Fibroblast of skin of back (primary cell): ENCODE data around the gene OBSCN.

ENCODE experiments used
- DNase-seq: peaks from one replicate; pipeline ENCODE4 v3.0.0-alpha.2; 2013

OBSCN gene

DNA sequence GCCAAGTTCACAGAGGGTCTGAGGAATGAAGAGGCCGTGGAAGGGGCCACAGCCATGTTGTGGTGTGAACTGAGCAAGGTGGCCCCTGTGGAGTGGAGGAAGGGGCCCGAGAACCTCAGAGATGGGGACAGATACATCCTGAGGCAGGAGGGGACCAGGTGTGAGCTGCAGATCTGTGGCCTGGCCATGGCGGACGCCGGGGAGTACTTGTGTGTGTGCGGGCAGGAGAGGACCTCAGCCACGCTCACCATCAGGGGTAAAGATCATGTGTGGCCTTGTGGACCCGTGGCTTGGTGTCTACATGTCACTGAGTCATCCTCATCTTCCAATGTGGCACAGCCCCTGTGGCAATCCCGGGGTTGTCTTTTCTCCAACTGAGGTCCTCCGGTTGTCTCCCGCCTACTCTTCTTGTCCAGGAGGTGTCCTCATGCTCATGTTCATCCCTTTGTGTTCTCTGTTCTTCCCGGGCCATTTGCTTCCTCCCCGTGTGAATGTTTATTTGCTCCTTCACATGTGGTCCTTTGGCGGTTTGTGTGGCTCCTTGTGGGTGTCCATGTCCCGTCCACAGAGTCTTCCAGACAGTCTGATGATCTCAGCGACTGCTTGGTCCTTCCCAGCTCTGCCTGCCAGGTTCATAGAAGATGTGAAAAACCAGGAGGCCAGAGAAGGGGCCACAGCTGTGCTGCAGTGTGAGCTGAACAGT, 84.2 kb downstream of the OBSCN start:
- no peak for DNase-seq

DNA sequence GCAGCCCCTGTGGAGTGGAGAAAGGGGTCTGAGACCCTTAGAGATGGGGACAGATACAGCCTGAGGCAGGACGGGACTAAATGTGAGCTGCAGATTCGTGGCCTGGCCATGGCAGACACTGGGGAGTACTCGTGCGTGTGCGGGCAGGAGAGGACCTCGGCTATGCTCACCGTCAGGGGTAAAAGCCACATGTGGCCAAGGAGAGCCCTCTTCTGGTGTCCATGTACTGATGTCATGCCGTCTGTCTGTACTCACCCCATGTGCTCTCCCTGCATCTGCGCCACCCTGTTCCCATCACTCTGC, 84.7 kb downstream of the OBSCN start:
- DNase-seq: no peak

DNA sequence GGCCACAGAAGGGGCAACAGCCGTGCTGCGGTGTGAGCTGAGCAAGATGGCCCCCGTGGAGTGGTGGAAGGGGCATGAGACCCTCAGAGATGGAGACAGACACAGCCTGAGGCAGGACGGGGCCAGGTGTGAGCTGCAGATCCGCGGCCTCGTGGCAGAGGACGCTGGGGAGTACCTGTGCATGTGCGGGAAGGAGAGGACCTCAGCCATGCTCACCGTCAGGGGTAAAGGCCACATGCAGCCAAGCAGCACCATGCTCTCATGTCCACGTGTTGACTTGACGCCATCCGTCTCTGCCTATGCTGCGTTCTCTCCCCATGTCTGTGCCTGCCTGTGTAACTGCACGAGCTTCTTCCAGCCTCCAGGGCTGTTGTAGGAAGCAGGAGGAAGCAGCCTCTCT, 85.5 kb downstream of the OBSCN start:
- DNase-seq: no peak

DNA sequence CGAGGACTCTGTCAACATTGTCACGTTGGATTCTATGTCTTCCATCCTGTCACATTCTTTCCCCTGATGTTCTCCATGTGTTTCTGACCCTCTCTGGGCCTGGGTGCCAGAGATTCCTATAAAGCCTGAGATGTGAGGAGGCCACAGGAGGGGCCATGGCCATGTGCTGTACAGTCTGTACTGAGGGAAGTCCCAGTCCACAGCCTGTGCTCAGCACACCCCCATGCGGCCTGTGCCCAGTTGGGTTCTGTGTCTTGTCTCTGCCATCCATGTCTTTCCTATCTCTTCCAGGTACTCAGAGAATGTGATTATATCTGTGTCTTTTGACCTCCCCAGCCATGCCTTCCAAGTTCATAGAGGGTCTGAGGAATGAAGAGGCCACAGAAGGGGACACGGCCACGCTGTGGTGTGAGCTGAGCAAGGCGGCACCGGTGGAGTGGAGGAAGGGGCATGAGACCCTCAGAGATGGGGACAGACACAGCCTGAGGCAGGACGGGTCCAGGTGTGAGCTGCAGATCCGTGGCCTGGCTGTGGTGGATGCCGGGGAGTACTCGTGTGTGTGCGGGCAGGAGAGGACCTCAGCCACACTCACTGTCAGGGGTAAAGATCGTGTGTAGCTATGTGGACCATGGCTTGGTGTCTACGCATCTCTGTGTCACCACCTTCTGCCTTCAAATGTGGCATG, 86.1 kb downstream of the OBSCN start:
- DNase-seq: no peak

DNA sequence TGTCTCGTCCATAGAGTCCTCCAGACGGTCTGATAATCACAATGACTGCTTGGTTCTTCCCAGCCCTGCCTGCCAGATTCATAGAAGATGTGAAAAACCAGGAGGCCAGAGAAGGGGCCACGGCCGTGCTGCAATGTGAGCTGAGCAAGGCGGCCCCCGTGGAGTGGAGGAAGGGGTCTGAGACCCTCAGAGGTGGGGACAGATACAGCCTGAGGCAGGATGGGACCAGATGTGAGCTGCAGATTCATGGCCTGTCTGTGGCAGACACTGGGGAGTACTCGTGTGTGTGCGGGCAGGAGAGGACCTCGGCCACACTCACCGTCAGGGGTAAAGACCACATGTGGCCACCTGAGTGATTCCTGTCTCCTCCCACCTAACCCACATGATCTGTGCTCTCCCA, 86.9 kb downstream of the OBSCN start:
- DNase-seq: no peak

DNA sequence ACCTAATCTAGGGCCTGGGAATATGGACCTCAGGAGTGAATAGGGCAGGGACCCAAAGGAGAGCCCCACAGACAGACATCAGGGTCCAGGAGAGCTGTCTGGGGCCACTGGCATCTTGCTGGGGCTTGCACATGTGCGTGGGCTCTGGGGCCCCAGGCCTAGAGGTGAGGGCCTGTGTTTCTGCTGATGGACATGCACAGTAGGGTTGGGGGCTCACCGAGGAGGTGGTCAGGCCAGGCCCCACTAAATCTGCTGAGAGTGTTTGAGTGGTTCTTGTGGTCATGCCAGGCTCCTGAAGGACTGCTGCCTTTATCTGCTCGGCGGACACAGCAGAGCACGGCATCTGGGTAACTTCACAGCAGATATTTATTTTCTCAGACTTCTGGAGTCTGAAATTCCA, 87.4 kb downstream of the OBSCN start:
- DNase-seq: no peak

DNA sequence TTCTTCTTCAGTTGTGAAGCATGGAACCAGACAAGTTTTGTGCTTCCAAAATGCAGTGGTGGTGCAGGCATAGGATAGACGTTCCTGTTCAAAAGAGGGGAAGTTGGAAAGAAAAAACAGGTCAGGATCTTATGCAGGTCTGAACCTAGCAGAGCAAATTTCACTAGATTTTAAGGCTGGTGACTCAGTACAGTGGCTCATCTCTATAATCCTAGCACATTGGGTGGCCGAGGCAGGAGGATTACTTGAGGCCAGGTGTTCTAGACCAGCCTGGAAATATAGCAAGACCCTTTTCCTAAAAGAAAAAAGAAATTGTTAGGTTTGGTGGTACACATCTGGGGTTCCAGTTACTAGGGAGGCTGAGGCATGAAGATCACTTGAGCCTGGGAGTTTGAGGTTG, 88.1 kb downstream of the OBSCN start:
- DNase-seq: no peak

DNA sequence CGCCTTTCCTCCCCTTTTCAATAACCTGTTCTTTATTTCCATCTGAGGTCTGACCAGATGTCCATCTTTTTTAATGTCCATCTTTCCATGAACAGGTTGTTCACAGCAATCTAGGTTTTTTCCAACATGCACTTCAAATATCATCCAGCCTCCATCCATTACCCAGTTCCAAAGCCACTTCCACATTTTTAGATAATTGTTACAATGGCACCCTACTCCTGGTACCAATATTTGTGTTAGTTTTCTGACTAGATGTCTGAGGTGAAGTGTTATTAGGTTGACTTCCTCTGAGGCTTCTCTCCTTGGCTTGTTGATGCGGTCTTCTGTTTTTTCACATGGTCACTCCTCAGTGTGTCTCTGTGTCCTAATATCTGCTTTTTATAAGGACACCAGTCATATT, 89.4 kb downstream of the OBSCN start:
- DNase-seq: no peak

DNA sequence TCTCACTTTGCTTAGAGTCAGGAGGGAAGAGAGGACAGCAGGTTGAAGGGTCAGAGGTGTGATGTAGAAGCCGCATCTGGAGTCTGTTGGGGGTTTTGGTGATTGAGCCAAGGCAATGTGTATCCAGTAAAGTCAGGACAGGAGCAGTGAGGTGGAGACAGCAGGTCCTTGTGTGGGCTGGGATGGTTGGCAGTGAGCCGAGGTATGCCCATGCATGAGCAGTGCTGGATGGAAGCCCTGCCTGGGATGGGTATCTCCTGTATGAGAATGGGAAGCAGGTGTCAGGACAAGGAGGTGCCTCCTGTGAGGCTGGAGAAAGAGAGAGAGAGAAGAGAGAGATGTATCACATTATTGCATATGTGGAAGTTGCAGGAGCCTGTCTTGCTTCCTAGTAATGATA, 90.0 kb downstream of the OBSCN start:
- no peak for DNase-seq

DNA sequence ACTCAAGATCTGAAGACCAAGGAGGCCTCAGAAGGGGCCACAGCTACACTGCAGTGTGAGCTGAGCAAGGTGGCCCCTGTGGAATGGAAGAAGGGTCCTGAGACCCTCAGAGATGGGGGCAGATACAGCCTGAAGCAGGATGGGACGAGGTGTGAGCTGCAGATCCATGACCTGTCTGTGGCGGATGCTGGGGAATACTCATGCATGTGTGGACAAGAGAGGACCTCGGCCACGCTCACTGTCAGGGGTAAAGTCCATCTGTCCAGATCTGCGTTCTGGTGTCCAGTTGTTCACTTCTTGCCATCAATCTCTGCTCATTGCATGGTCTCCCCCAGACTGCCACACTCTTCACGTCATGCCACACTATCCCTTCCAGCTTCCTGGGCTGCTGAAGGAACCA, 90.6 kb downstream of the OBSCN start:
- DNase-seq: no peak

DNA sequence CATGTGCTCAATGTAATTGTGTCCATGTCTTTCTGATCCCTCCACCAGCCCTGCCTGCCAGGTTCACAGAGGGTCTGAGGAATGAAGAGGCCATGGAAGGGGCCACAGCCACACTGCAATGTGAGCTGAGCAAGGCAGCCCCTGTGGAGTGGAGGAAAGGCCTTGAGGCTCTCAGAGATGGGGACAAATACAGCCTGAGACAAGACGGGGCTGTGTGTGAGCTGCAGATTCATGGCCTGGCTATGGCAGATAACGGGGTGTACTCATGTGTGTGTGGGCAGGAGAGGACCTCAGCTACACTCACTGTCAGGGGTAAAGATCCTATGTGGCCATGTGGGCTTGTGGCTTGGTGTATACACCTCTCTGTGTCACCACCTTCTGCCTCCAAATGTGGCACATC, 91.4 kb downstream of the OBSCN start:
- no peak for DNase-seq

DNA sequence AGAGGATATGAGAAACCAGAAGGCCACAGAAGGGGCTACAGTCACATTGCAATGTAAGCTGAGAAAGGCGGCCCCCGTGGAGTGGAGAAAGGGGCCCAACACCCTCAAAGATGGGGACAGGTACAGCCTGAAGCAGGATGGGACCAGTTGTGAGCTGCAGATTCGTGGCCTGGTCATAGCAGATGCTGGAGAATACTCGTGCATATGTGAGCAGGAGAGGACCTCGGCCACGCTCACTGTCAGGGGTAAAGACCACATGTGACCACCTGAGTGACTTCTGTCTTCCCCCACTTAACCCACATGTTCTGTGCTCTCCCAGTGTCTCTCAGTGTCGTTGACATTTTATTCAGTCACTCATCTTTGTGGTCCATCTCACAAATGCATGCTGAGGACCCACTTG, 92.1 kb downstream of the OBSCN start:
- no peak for DNase-seq

DNA sequence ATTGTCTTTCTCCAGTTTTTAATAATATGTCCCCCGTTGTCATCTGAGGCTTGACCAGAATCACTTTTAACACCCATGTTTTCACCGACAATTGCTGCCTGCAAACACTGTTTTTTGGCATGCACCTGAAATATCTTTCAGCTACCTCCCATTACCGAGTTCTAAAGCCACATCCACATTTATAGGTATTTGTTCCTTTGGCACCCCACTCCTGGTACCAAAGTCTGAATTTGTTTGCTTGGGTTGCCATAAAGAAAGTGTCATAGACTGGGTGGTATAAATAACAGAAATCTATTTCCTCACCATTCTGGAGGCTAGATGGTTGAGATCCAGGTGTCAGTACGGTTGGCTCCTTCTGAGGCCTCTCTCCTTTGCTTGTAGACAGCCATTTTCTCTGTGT, 94.2 kb downstream of the OBSCN start:
- no peak for DNase-seq

DNA sequence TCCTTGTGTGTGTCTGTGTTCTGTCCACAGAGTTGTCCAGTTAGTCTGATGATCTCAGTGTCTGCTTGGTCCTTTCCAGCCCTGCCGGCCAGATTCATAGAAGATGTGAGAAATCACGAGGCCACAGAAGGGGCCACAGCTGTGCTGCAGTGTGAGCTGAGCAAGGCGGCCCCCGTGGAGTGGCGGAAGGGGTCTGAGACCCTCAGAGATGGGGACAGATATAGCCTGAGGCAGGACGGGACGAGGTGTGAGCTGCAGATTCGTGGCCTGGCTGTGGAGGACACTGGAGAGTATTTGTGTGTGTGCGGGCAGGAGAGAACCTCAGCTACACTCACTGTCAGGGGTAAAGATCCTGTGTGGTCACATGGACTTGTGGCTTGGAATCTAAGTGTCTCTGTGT, 95.8 kb downstream of the OBSCN start:
- no peak for DNase-seq

DNA sequence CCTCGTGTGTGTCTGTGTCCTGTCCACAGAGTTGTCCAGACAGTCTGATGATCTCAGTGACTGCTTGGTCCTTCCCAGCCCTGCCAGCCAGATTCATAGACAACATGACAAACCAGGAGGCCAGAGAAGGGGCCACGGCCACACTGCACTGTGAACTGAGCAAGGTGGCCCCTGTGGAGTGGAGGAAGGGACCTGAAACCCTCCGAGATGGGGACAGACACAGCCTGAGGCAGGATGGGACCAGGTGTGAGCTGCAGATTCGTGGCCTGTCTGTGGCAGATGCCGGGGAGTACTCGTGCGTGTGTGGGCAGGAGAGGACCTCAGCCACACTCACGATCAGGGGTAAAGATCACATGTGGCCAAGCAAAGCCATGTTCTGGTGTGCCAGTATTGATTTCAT, 96.4 kb downstream of the OBSCN start:
- no peak for DNase-seq

DNA sequence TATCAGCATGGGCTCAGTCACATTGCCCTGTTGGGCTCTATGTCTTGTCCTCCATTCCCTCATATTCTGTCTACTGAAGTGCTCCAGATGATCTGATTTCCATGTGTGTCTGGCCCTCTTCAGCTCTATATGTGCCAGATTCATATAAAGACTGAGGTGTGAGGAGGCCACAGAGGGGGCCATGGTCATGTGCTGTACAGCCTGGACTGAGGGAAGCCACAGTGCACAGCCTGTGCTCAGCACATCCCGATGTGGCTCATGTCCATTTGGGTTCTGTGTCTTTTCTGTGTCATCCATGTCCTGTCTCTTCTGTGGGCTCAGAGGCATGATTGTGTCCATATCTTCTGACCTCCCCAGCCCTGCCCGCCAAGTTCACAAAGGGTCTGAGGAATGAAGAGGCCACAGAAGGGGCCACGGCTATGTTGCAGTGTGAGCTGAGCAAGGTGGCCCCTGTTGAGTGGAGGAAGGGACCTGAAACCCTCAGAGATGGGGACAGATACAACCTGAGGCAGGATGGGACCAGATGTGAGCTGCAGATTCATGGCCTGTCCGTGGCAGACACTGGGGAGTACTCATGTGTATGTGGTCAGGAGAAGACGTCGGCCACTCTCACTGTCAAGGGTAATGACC, 97.0 kb downstream of the OBSCN start:
- DNase-seq: no peak

DNA sequence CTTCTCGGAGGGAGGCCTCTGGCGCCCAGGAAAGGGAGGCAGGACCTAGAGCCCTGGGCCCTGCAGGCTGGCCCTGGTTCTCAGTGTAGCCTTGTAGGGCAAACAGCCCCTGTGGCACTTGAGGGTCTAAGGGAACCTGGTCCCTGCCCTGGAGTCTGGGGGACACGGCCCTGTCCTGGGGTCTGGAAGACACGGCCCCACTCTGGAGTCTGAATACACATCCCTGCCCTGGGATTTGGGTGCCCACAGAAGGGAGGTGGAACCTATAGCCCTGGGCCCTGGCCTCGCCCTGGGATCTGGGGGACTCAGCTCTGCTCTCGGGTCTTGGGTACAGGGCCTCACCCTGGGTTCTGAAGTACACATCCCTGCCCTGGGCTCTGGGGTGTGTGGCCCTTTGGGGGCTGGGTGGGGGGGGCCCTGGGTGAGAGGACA, 97.9 kb downstream of the OBSCN start:
- DNase-seq: no peak

DNA sequence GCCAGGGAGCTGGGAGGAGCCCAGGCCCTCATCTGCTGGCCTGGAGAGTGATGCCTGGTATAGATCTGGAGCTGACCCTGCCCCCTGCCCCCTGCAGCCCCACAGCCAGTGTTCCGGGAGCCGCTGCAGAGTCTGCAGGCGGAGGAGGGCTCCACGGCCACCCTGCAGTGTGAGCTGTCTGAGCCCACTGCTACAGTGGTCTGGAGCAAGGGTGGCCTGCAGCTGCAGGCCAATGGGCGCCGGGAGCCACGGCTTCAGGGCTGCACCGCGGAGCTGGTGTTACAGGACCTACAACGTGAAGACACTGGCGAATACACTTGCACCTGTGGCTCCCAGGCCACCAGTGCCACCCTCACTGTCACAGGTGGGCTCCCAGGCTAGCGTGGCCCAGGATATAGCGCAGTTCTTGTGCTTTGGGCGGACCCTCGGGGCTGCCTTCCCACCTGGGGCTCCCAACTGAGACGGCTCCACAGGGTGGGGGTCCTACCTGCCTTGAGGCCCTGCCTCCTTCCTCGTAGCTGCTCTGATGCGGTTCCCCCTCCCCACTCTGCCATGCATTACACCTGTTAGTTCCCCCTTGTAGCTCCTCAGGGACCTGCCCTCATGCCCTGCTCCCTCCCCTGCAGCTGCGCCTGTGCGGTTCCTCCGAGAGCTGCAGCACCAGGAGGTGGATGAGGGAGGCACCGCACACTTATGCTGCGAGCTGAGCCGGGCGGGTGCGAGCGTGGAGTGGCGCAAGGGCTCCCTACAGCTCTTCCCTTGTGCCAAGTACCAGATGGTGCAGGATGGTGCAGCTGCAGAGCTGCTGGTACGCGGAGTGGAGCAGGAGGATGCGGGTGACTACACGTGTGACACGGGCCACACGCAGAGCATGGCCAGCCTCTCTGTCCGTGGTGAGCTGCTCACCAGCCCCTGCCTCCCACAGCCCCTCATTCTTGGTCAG, 98.7 kb downstream of the OBSCN start:
- no peak for DNase-seq

DNA sequence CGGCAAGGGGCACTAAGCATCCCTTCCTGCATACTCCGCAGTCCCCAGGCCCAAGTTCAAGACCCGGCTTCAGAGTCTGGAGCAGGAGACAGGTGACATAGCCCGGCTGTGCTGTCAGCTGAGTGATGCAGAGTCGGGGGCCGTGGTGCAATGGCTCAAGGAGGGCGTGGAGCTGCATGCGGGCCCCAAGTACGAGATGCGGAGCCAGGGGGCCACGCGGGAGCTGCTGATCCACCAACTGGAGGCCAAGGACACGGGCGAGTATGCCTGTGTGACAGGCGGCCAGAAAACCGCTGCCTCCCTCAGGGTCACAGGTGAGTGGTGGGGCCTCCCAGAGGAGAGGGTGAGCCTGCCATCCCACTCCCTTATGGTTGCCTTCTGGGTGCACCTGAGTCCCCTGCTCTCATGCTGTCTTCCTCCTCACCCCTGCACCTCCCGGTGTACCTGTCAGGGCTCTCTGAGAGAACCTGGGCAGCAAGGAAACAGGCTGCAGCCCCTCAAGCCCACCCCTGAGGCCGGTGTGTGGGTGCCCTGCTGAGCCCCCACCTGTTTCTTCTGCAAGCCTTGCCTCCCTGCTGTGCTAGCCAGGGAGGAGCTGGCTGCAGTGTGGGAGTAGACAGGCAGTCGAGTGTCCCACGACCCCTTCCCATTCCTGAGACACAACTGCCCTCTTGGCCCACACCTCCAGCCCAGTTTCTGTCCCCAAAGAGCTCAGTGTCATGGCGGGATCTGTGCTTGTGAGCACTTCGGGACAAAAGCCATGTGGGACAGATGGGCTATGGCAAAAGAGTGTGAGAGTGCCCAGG, 99.6 kb downstream of the OBSCN start:
- no peak for DNase-seq

DNA sequence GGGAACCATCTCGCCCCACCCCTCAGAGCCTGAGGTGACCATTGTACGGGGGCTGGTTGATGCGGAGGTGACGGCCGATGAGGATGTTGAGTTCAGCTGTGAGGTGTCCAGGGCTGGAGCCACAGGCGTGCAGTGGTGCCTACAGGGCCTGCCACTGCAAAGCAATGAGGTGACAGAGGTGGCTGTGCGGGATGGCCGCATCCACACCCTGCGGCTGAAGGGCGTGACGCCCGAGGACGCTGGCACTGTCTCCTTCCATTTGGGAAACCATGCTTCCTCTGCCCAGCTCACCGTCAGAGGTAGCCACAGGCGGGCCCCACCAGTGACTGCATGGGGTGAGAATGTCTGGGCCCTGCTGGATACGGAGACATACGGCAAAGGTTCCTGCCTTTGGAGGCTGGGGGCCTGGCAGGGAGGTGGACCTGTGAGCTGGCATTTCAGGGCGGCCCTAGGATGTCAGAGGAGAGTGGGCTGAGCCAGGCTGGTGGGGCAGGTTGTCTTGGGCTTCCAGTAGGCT, 100.3 kb downstream of the OBSCN start:
- DNase-seq: no peak

DNA sequence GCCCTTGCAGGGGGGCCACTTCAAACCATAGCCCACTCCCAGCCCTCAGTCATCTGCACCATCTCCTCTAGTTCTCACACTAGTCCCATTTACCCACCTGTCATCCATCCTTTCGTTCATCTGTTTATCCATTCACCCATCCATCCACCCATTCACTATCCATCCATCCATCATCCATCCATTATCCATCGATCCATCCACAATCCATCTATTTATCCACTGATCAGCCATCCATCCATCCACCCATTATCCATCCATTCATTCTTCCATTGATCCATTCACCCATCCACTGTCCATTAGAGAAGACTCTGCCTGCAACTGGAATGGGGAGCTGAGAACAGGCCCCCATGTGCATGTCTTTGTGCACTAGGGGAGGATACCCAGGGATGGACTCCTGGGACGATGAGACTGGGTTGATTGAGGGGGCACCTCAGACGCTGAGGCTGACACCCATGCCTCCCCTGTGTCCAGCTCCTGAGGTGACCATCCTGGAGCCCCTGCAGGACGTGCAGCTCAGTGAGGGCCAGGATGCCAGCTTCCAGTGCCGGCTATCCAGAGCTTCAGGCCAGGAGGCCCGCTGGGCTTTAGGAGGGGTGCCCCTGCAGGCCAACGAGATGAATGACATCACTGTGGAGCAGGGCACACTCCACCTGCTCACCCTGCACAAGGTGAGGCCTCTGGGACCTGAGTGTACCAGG, 100.9 kb downstream of the OBSCN start:
- no peak for DNase-seq
